MV-4-11 (cell line): ENCODE measurements around the gene SERPINB12.

ENCODE experiments used
- DNase-seq: peaks from one replicate; lab custom pipeline; 2025; lab: John Stamatoyannopoulos, UW

The SERPINB12 gene, protein sequence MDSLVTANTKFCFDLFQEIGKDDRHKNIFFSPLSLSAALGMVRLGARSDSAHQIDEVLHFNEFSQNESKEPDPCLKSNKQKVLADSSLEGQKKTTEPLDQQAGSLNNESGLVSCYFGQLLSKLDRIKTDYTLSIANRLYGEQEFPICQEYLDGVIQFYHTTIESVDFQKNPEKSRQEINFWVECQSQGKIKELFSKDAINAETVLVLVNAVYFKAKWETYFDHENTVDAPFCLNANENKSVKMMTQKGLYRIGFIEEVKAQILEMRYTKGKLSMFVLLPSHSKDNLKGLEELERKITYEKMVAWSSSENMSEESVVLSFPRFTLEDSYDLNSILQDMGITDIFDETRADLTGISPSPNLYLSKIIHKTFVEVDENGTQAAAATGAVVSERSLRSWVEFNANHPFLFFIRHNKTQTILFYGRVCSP

DNA sequence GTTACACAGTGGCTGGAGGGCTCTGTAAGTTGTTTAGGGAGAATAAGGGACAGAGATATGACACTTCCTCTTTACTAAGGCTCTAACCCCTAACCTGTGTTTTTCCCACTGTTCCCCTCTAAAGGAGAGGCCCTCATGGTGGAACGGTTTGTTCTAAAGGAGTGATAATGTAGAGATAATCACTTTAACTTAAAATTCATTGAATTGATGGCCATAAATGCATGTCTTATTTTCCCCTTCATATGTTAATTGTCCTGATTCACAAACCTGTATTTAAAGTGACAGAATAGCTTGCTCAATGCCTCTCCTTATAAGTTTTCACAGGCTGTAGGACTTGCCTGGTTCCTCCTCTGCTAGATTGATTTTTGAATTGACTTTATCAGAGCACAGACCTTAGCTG lies at the start of gene SERPINB12:
TSS of gene SERPINB12 (plus strand) at position 301 of the 400 bp plus-strand sequence. CDS start 13,791 bp downstream, outside the sequence.
- no peak for DNase-seq

DNA sequence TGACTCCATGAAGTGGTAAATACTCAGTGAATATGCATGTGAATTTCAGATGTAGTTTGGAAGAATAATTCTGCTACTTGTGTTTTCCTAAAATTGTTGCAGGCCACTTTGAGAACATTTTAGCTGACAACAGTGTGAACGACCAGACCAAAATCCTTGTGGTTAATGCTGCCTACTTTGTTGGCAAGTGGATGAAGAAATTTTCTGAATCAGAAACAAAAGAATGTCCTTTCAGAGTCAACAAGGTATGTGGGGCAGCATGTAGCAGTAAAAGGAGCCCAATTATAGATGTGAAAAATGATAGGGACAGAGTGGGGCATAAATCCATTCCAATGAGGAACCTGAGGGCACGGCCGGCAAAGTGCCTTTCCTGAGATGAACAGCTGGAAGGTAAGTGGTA lies 49.3 kb upstream of the SERPINB12 start:
- no peak for DNase-seq

DNA sequence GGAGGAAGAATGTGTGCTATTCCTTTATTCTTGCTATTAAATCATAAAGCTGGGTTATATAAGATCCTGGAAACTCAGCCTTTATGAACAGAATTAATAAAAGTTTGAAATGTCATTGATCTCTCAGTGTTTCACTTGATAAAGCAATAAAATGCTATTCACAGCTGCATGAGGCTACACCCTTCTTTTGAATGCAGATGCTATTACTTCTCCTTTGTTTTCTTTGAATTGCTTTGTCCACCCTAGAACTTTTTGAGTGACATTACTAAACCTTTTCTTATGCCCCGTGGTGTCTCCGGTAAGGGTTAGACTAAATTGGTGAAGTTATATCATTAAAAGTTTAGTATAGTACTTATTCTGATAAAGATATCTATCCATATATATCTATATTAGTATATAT lies 46.5 kb upstream of the SERPINB12 start:
- DNase-seq = no peak

DNA sequence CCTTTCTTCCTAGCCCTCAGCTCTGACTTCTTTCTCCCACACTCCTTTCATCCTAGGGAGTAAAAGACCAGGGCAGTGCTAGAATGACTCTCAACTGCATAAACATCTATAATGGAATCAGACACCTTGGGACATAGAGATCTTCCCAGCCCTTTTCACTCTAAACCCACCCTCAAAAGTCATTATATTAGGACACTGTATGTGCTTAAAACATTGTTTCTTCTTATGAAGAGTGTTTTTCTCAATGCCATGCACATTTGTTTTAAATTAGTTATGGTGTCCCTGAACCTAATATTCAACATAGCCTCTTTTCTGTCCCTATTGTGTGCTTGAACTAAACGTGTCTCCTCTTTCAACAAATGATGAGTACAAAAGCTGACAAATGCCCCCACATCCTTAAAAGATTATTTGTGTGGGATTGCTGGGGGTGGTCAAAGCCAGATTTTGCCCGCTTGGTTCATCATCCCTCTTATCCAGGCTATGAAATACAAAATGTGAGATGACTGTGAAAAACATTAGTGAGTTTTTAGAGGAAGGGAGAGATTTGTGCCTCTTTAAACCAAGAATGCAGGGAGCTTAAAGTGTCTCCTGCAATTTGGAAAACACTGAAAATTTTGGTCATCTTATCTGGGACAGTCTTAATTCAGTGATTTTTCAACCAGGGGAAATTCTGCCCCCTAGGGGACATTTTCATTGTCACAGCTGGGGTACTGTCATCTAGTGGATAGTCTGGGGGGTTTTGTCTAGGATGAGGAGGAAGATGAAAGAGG lies 36.4 kb upstream of the SERPINB12 start:
- DNase-seq = peak; percentile 5

DNA sequence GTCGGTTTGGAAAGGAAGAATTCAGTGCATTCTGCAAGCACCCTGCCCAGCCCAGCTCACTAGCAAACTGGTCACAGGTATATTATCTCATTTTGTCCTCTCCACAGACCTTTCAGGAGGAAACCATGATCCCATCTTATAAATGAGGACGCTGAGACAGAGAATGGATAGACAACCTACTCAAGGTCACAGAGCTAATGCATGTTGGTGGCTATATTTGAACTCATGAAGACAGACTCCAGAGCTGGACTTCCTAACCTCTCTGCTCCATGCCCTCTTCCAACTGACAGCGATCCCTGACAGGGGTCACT lies 35.9 kb upstream of the SERPINB12 start:
- no peak for DNase-seq

DNA sequence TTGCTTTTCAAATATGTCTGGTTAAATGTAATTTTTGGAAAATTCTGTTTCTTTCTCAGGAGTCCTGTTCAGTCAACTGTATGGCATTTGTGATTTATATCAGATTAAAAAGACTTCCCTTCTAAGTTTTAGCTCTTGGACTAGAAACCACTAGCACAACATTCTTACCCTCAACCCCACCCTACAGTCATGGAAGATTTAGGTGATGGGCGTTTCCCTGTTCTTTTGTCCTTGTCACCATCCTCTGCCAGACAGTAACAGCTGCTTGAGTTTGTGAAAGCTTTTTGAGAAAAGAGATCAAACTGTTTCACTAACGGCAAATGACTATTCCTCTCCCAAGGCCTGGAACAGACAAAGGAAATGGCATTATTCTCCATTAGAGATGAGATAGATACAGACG lies 33.6 kb upstream of the SERPINB12 start:
- DNase-seq = no peak

DNA sequence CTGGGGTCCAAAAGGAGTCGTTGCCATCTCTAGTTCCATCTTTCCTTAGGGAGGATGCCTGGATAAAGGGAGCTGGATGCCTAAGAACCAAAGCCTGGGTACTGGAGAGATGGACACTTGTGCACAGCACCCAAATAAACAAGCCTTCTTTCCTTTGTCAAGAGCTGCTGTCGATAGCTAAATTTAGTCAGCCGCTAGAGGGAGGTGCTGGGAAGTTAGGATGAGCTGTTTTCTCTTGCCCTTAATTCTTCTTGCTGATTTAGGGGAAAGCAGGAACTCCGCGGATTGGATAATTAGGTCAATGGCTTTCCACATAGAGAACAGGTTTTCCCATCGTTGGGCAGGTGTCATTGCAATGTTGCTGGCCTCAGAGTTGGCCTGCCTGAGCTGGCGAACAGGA lies 30.9 kb upstream of the SERPINB12 start:
- DNase-seq = peak; percentile 35

DNA sequence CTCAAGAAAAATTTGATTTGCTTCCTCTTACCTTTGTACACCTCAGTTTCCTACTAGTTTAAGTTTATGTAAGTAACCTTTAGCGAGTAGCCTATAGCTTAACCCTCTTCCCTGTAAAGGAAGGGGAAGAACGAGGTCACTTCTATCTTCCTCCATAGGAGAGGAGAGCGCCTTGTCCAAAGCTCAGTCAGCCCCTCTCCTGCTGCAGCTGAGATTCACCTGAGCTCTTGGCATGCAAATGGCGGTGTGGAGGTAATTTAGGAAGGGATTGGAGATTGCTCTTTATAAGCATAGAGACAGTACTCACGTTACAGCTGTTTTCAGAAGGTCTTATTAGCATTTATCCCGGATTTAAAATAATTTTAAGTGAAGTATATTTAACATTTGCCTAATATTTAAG lies 27.8 kb upstream of the SERPINB12 start:
- no peak for DNase-seq

DNA sequence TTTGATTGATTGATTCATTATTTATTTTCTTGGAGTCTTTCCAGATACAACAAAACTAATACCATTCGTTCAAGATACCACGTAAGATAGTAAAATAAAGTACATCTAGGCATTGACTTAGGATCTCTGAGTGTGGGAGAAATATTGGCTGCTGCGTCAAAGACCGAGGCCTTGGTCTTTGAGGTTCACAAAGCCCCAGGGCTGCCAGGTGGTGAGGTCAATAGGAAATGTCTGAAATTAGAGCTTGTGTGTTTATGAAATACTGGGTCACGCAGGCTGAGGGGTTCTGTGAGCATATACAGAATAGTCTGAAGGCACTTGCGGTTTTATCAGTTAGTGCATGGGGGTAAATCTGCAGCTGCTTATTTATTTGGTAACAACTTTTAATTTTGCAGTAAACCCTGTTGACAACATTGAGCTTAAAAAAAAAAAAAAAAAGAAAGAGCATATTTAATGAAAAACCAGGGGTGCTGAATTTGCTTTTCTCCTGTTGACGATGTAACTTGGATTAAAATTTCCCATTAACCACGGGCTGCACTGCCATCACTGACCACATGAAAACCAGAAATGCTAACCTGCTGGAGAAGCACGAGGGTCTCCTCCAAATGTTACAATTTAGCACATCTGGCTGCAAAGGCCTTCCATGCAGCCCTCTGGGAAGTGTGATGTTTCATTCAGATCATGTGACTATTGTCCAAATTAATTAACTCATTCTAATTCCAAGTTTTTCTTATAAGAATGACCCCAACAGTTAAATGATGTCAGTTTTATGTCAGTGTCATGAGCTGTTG lies 27.1 kb upstream of the SERPINB12 start:
- no peak for DNase-seq

DNA sequence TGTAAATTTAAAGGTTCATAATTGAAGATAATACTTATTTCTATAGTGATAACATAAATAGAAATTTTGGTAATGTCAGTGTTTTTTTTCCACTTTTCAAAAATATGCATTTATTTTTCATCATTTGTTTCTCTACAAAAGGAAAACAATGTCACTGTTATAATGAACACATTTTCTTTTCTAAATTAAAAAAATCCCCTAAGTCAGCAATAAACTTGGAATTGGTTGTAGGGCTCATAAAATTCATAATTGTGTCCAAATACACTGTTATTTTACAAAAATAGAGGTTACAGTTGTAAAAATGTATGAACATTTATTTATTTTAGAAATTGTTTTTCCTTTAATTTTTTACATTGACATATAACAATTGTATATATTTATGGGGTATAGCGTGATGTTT lies 26.4 kb upstream of the SERPINB12 start:
- no peak for DNase-seq

DNA sequence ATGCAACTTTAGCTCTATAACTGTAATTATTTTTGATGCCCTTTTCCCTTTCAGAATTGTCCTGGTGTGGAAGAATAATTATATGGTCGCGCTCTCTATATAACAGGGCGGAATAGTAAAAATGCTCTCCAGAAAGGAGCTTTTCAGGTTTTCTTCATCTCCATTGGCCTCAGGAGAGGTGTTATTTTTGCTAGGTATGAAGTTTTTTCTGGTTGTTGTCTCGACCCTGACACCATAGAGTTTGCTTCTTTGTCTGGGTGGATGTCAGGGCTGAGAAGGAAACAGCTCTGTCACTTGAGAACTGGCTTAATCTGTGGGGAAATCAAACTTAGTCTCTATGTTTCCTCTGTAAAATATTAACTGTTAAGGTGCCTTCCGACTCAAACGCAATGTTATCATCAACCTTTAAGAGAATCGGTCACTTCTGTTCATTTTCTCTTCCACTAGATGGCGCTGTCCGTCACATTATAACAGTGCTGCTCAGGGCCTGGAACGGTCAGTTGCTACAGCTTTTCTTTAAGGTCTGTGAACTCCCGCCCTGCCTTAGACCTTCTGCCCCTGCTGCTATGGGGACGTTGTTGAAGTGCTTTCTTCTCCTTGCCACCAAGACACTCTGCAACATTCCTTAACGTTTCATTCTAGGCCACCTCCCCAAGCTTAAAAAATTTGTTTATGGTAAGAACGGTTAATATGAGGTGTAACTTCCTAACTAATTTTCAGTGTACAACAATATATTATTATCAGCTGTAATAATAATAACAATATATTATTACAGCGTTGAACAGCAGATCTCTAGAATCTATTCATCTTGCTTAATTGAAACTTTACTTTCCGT lies 23.8 kb upstream of the SERPINB12 start:
- DNase-seq = peak; percentile 74

DNA sequence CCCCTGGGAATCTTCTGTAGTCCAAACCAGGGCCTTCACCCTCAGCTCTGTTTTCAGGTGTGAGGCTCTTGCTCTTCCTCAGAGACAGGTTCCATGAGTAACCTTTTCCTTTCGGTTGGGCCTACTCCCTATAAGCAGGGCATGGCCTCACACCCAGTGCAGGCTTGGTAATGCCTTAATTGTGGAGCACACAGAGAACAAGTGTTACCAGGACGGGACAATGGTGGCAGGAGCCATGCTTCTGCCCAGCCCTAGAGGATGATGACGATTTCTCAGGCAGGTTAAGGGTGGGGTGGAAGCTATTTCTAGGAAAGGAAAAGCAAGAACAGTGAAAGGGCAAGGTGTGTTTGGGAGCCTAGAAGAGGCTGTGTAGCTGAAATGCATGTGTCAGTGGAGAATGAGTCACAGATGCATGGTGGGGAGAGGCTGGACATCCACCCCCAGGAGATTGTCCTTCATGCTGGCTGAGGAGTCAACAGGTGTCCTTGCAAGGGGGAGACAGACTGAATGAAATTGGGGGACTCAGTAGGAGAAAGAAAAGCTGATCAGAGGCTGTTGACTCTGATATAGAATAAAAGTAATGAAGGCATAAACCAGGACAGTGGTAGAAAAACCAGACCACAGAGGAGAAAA lies 22.0 kb upstream of the SERPINB12 start:
- DNase-seq = no peak

DNA sequence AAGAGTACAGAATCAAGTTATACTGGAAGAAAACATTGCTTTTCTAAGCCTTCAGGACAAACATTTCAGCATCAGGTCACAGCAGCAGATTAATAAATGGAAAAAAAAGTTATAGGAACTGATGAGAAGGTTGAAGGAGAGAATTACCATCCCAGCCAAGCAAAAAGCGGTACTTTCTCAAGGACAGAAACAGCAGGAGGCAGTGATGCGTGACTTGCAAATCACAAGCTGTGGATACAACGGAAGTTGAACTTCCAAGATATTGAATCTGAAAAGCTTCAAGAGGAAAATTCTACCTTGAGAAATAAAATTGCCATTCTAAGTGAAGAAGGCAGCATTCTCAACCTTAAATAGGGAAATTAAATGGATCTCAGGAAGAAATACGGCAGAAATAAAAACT lies 18.5 kb upstream of the SERPINB12 start:
- no peak for DNase-seq

DNA sequence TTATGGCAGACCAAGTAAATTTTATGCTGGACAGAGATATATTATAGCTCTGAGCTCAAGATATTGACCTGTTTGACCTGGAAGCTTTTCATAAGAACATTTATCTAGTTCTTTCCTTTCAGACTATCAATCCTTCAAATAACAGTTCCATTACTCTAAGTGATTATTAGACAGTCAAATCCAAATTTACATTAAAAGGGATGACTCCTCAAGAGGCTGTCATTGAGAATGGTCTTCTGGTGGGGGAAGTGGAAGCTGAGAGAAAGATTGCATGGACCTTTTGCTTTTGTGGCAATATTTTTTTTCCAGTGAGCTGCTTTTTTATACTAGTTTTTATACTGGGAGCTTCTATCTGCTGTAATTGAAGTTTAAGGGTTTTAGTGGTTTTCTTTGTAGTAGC lies 14.9 kb upstream of the SERPINB12 start:
- DNase-seq = no peak

DNA sequence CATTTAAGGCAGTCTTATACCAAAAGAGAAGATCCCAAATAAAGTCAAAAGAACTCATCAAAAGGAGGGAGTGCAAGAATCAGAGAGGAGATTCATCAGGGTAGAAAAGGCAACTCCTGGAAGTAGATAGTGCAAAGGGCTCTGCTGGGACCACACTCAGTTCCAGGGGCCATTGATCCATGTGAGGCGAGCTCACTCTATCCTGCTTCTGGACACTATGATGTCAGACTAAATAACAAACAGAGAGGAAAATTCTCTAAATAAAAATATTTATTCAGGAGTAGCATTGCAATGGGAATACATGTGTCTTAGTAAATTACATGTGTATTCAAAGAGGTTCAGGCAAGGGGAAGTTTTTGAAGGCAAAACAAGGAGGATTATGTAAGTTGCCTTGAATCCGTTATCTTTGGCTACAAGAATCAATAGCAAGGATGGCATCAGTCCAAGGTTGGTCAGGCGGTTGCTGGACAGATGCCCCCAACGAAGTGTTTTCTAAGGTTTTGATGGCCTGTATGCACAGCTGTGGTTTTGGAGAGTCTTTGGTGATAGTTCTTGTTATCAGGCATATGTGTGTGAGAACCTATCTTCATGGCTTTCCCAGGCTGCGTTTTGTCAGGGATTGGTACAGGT lies 13.2 kb upstream of the SERPINB12 start:
- no peak for DNase-seq

DNA sequence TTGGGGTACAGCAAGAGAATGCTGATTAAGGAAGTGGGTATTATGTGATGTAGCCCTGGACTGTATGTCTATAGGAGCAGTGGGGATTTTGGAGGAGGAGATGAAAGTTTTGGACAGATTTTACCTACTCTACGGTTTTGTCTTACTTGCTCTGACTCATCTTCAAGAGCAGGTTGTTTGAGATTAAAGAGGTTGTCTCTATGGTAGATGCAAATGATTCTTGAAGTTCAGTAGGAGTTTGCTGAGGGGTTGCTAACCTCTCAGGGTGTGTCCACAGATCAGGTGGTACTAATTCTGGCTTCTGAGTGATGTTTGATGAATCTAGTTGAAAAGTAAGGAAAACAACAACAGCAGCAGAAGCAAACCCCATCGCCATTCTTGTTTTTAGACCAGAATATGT lies 9.7 kb upstream of the SERPINB12 start:
- DNase-seq = no peak

DNA sequence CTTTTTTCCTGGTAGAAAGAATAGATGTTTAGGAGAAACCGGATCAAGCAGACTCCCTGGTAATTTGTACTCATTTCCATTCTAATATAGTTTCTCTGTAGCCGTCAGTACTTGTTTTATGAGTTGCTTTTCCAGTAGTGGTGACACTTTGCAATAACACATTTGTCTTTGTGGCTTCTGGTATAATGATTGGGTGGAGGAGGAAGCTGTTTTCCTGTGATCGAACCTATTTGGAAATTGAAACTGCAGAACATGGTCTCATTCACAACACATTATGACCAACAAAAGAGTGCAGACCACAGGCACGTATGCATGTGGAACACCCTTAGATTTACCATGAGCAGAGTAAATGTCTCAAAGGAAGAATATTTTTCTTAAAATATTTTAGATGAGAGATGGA lies 7.6 kb upstream of the SERPINB12 start:
- DNase-seq = peak; percentile 72

DNA sequence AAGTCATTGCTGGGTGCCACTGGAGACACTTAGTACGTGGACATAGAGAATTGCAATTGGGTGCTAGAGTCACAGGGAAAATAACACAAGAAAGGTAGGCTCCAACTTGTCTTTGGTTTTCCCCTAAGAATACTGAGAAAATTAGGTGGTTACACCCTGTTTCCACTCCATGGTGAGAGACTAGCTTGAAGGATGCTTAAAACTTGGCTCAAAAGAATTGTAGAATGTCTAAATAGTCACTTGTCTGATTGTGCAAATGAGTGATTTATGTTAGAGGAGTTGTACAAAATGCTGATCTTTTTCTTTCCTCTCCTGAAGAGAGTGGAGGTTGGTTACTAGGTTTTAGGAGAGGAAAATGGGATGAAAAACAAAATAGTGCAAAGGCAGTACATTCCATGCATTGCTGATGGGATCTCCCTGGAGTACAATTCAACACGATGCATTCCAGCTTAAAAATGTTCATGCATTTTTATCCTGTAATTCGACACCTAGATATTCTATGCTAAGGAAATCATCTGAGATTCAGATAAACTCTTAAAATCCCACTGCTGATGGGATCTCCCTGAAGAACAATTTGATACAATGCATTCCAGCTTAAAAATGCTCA lies 2.2 kb upstream of the SERPINB12 start:
- no peak for DNase-seq

DNA sequence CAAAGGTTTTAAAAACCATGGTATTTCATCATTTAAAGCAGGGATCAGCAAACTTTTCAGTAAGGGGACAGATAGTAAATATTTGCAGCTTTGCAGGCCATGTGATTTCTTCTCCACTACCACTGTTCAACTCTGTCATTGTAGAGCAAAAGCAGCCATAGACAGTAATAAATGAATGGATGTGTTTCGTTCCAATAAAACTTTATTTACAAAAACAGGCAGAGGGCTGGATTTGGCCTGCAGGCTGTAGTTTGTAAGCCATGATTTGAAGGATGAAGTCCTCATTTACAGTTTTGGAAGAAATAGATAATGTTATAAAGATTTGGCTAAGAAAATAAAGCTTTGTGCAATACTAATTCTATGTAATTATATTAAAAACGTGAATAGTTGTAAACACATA lies 1.8 kb downstream of the SERPINB12 start:
- DNase-seq = no peak

DNA sequence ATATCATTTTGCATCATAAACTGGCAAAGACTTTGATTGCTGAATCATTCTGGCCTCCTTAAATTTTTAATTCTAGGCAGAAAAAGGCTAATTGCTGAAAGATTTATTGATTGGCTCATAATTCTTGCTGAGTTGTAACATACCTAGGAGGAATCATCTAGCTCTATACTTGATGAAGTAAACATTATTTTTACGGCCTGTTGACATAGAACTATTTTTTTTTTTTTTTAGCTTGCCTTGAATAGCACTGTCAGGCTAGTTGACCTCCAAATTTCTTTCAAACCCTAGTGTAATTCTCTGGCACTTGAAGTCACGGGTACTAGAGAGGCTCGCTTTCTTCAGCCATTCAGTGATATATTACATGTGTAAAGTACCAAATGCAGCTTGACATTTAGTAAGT lies 2.8 kb downstream of the SERPINB12 start:
- DNase-seq = no peak
